PC-9 (cell line): ENCODE results near the gene USP28. TPM values are rescaled to one million over a fixed set of nuclear protein-coding genes. Genes with fewer than 3 reads are reported as not detected.

ENCODE experiments used
- BruUV-seq: library from RNA; stranded (reverse); fragments of 400-500 nt; replicated peaks from 2 replicates; lab custom pipeline; 2021; lab: Mats Ljungman, UMichigan
- CTCF ChIA-PET: fragments of 300-600 bp; sonication (Branson Sonifier 250); formaldehyde crosslinking; loops from one replicate; lab custom pipeline; 2022; ENCODE audit warnings: antibody characterized with exemption; lab: Charles Lee
- POLR2A ChIA-PET: fragments of 300-600 bp; sonication (Branson Sonifier 250); formaldehyde crosslinking; loops from one replicate; lab custom pipeline; 2022; ENCODE audit warnings: antibody characterized with exemption; ENCODE audit not compliant: unreplicated experiment; lab: Charles Lee
- DNase-seq, 2 experiments: peaks; one replicate each; pipeline versions ENCODE4 v3.0.0 to v3.0.0-alpha.2; 2015 to 2022; ENCODE audit warnings: mixed read lengths in 1 of 2
- H2AFZ ChIP-seq: fragments of 200-600 bp; sonication (generic); 2 replicates; pipeline ENCODE4 v1.8.1; 2017; ENCODE audit warnings: antibody characterized with exemption
- H3F3A ChIP-seq: fragments of 200-600 bp; sonication (generic); 2 replicates; pipeline ENCODE4 v1.8.1; 2017; ENCODE audit warnings: antibody characterized with exemption, mild to moderate bottlenecking, low read depth; ENCODE audit not compliant: insufficient read depth
- H3K27ac ChIP-seq: fragments of 200-600 bp; sonication (generic); 2 replicates; pipeline ENCODE4 v1.6.1; 2016; ENCODE audit warnings: mixed run types
- H3K27me3 ChIP-seq: fragments of 200-600 bp; sonication (generic); 2 replicates; pipeline ENCODE4 v1.6.1; 2016; ENCODE audit warnings: low read depth, mixed run types; ENCODE audit not compliant: insufficient read depth
- H3K36me3 ChIP-seq: fragments of 200-600 bp; sonication (generic); 2 replicates; pipeline ENCODE4 v1.6.1; 2016; ENCODE audit warnings: low read depth, mixed run types
- H3K4me1 ChIP-seq: fragments of 200-600 bp; sonication (generic); replicated peaks from 2 replicates; pipeline ENCODE4 v1.6.1; 2016; ENCODE audit warnings: mixed run types; ENCODE audit not compliant: insufficient read depth
- H3K4me2 ChIP-seq: fragments of 200-600 bp; sonication (generic); 2 replicates; pipeline ENCODE4 v1.6.1; 2017; ENCODE audit warnings: mixed run types
- H3K4me3 ChIP-seq: fragments of 200-600 bp; sonication (generic); 2 replicates; pipeline ENCODE4 v1.6.1; 2016; ENCODE audit warnings: mixed run types
- H3K79me2 ChIP-seq: fragments of 200-600 bp; sonication (generic); 2 replicates; pipeline ENCODE4 v1.6.1; 2017; ENCODE audit warnings: low read depth, mixed run types
- H3K9me2 ChIP-seq: fragments of 200-600 bp; sonication (generic); 2 replicates; pipeline ENCODE4 v1.8.1; 2017; ENCODE audit warnings: mild to moderate bottlenecking; ENCODE audit not compliant: insufficient read depth
- H3K9me3 ChIP-seq: fragments of 200-600 bp; sonication (generic); 2 replicates; pipeline ENCODE4 v1.8.1; 2016; ENCODE audit warnings: low read depth; ENCODE audit not compliant: insufficient read depth
- H4K20me1 ChIP-seq: fragments of 200-600 bp; sonication (generic); 2 replicates; pipeline ENCODE4 v1.8.1; 2017; ENCODE audit not compliant: insufficient read depth
- CTCF ChIP-seq: fragments of 200-600 bp; sonication (generic); conservative IDR thresholded peaks from 2 replicates; pipeline ENCODE4 v1.6.1; 2017; ENCODE audit warnings: mixed run types, antibody characterized with exemption, mild to moderate bottlenecking, moderate library complexity
- EZH2 ChIP-seq: fragments of 200-600 bp; sonication (generic); IDR thresholded peaks from 2 replicates; pipeline ENCODE4 v1.8.0; 2017; ENCODE audit warnings: antibody characterized with exemption, low read depth
- intact Hi-C: fragments of 100-400 bp; cut with micrococcal nuclease; formaldehyde crosslinking; loops from one replicate; pipeline ENCODE4 v1.10.0; 2022; ENCODE audit not compliant: unreplicated experiment
- total RNA-seq: library from RNA; stranded (reverse); gene quantifications from 2 replicates; pipeline ENCODE4 v1.2.3, GENCODE V29; 2021

USP28 gene
- total RNA-seq, 1 experiment from 2014 or later = 38.1 TPM

GRCh38 chr11:113814181-113814580 is 61.2 kb downstream of the USP28 start:
- no peak overlapping the region for H3K4me3 ChIP-seq
- no peaks in the 10 kb centered on the region for H3K9me3 ChIP-seq
- no peaks in the 10 kb centered on the region for H3K79me2 ChIP-seq
- H3K27me3 ChIP-seq = no peaks in the 10 kb centered on the region
- H3K27ac ChIP-seq = no peak overlapping the region
- CTCF ChIA-PET = no interaction called here
- TF ChIP-seq EZH2 (no peak), CTCF (no peak)
- intact Hi-C loops = no loop called here
- no peaks in the 10 kb centered on the region for H3K4me1 ChIP-seq
- no TSS peak for BruUV-seq
- 0 out of 2 replicates have a peak, but pooled peaks cover 7% of the 10 kb centered on the region for H3K36me3 ChIP-seq
- POLR2A ChIA-PET = no interaction called here
- no peak for DNase-seq
- no peaks in the 10 kb centered on the region for H3K9me2 ChIP-seq
- no peaks in the 10 kb centered on the region for H4K20me1 ChIP-seq
- H3F3A ChIP-seq = no peaks in the 10 kb centered on the region
- no peak overlapping the region for H3K4me2 ChIP-seq
- H2AFZ ChIP-seq = no peak overlapping the region

GRCh38 chr11:113808931-113809330 is 66.4 kb downstream of the USP28 start:
- H3F3A ChIP-seq = no peaks in the 10 kb centered on the region
- TF ChIP-seq CTCF (no peak), EZH2 (no peak)
- H3K79me2 ChIP-seq = no peaks in the 10 kb centered on the region
- CTCF ChIA-PET = no interaction called here
- no peak overlapping the region for H3K27ac ChIP-seq
- H3K9me2 ChIP-seq = no peaks in the 10 kb centered on the region
- intact Hi-C loops = no loop called here
- H3K4me2 ChIP-seq = no peak overlapping the region
- DNase-seq = no peak
- no peaks in the 10 kb centered on the region for H3K27me3 ChIP-seq
- H3K9me3 ChIP-seq = no peaks in the 10 kb centered on the region
- no peak overlapping the region for H2AFZ ChIP-seq
- POLR2A ChIA-PET = no interaction called here
- H4K20me1 ChIP-seq = no peaks in the 10 kb centered on the region
- H3K36me3 ChIP-seq = peaks cover 12% of the 10 kb centered on the region; the same call in 1 of the 2 replicates
- H3K4me3 ChIP-seq = no peak overlapping the region
- no peaks in the 10 kb centered on the region for H3K4me1 ChIP-seq
- BruUV-seq = no TSS peak

- Histone ChIP-seq H3K4me1 (no peaks in the 10 kb centered on the region), H3K4me2 (no peak overlapping the region), H3K27ac (no peak overlapping the region), H4K20me1 (no peaks in the 10 kb centered on the region), H2AFZ (no peak overlapping the region), H3K4me3 (no peak overlapping the region), H3K27me3 (no peaks in the 10 kb centered on the region), H3K9me3 (no peaks in the 10 kb centered on the region), H3K36me3 (peaks cover 8% of the 10 kb centered on the region; the same call in 1 of the 2 replicates), H3K79me2 (no peaks in the 10 kb centered on the region), H3K9me2 (no peaks in the 10 kb centered on the region), H3F3A (no peaks in the 10 kb centered on the region)
- ChIA-PET POLR2A (no interaction called here), CTCF (interaction anchor here (0.6 kb wide), 1 partner anchor 12 kb away, joined by 4 read pairs; no protein-coding TSS in a partner anchor)
- no TSS peak for BruUV-seq
- DNase-seq = peak in 1 of 2 experiments; percentile 5
- intact Hi-C loops = loop anchor here (2.0 kb wide), 1 partner anchor 454 kb away; no protein-coding TSS in a partner anchor
- TF ChIP-seq CTCF = peak; percentile 61
- no peak for TF ChIP-seq EZH2
These were observed 69.0 kb downstream of the USP28 start for GRCh38 chr11:113806406-113806805.
